K562 (cell line): ENCODE measurements around the gene AKAP12. TPM values are rescaled to one million over a fixed set of nuclear protein-coding genes. Genes with fewer than 3 reads are reported as not detected.

Source experiments
- ARID1B ChIP-seq: fragments of 450-650 bp; IDR thresholded peaks from 2 replicates; pipeline ENCODE4 v1.6.1; 2016; ENCODE audit warnings: antibody characterized with exemption, mild to moderate bottlenecking, inconsistent platforms
- CCNT2 ChIP-seq: IDR thresholded peaks from 2 replicates; pipeline ENCODE4 v1.6.1; 2011; ENCODE audit warnings: borderline replicate concordance, low read depth, mild to moderate bottlenecking, moderate library complexity, mixed read lengths, low read length; ENCODE audit not compliant: insufficient read length; ENCODE audit errors: extremely low read depth
- ETV1 ChIP-seq: fragments of 450-650 bp; conservative IDR thresholded peaks from 2 replicates; pipeline ENCODE4 v1.6.1; 2016; ENCODE audit warnings: missing genetic modification characterization, control low read depth, low read depth, missing compliant biosample characterization
- ETV6 ChIP-seq, 3 experiments: fragments of 150-350 bp in 1 of 3; sonication (generic) in 1 of 3; formaldehyde crosslinking in 1 of 3; IDR thresholded peaks; 2 replicates each; pipeline versions ENCODE4 v1.6.1 to v1.8.0; 2014 to 2022; ENCODE audit warnings: borderline replicate concordance in 2 of 3, low read depth in 2 of 3, antibody characterized with exemption in 1 of 3, low read length in 1 of 3, mild to moderate bottlenecking in 1 of 3, missing genetic modification reagents in 1 of 3
- GTF2A2 ChIP-seq: IDR thresholded peaks from 2 replicates; pipeline ENCODE4 v1.6.1; 2016; ENCODE audit warnings: mild to moderate bottlenecking, missing genetic modification characterization, missing compliant biosample characterization
- KHSRP ChIP-seq: fragments of 450-650 bp; IDR thresholded peaks from 2 replicates; pipeline ENCODE4 v1.6.1; 2017
- RCOR1 ChIP-seq, 2 experiments: IDR thresholded peaks; 2 replicates each; pipeline ENCODE4 v1.6.1; 2012; ENCODE audit warnings: low read depth in 2 of 2, low read length in 2 of 2, borderline replicate concordance in 1 of 2, improper control_type of control experiment in 1 of 2
- ZNF384 ChIP-seq: IDR thresholded peaks from 2 replicates; pipeline ENCODE4 v1.6.1; 2012; ENCODE audit warnings: low read depth, low read length, improper control_type of control experiment
- ZZZ3 ChIP-seq: fragments of 450-650 bp; IDR thresholded peaks from 2 replicates; pipeline ENCODE4 v1.6.1; 2016; ENCODE audit warnings: antibody characterized with exemption, mild to moderate bottlenecking, moderate library complexity
- polyA plus RNA-seq, 8 experiments: library from polyadenylated mRNA; depleted of rRNA in 4 of 8; stranded (reverse) in 5 of 8; unstranded in 3 of 8; fragments of >200 nt; fragmentation: Nextera tagmentation in 2 of 8; fragmentation: Illumina TruSeq in 1 of 8; extraction: Ambion mirVana in 2 of 8; extraction: Trizol in 1 of 8; gene quantifications; 2 replicates each; pipeline versions ENCODE4 v1.2.1 to v1.2.3, GENCODE V29; 2011 to 2014; ENCODE audit warnings: inconsistent platforms in 1 of 8, missing spikeins in 1 of 8
- total RNA-seq, 7 experiments: library from RNA; depleted of rRNA in 6 of 7; stranded (reverse); fragments of >200 nt in 6 of 7; fragmentation: Illumina TruSeq in 2 of 7; extraction: Trizol in 2 of 7; gene quantifications; 2 replicates each; pipeline versions ENCODE4 v1.2.1 to v1.2.3, GENCODE V29; 2011 to 2021; ENCODE audit warnings: low replicate concordance in 1 of 7
- TF ChIP-seq, protein P1 (sequence below): fragments of 250-450 bp; sonication (Bioruptor Pico); IDR thresholded peaks from 2 replicates; pipeline ENCODE4 v1.5.0; 2021; ENCODE audit warnings: mild to moderate bottlenecking, moderate library complexity

AKAP12 gene
- total and polyA plus RNA-seq, 9 of the 15 experiments (the other 6 are each of a cell fraction or from before 2014, with no cell fraction given), result 0.08 to 2.0 (median 0.62) TPM

DNA sequence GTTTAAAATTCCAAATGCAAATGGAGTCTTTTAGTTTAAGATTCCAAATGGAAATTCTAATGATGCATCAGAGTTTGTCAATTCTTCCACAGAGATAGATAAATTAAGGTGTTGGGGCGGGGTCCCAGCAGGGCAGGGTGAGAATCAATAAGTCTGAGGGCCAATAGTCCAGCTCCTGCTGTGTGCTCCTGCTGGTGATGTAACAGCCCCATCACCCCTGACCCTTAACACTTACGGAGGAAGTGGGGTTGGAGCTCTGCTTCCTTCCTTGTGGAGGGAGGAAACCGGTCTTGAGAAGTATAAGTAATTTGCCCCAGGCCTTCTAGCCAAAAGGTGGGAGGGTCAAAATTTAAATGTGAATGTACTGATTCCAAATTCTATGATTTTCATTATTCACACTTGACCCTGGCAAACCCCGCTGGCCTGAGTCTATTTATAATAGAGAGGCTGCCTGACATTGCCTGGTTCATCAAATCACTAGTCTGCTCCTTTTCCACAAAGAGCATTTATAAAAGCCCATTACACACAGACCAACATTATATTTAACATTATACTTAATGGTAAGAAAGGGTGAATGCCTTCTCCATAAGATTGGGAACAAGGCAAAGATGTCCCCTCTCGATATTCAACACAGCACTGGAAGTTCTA lies 134.4 kb downstream of the AKAP12 start (continued):
- TF ChIP-seq ETV6 (IDR thresholded peaks at IDR 0.05; ENCODE audit: borderline replicate concordance in 1 of 2, low read depth in 2 of 2, low read length in 1 of 2) (peak; percentile 56 to 68; a peak in 1 of 4 replicates), ETV6 (CRISPR knock-in tag; IDR thresholded peaks at IDR 0.05; ENCODE audit: borderline replicate concordance) (no peak), ETV1 (tag) (peak; percentile 33; the same call in 1 of the 2 replicates), CCNT2 (no peak), GTF2A2 (no peak), ZNF384 (no peak), RCOR1 (IDR thresholded peaks at IDR 0.05; ENCODE audit: borderline replicate concordance in 1 of 2, low read depth in 2 of 2, low read length in 2 of 2) (peak in 1 of 2 experiments; percentile 34; a peak in 1 of 4 replicates), ARID1B (no peak), KHSRP (no peak), ZZZ3 (no peak)
- TF ChIP-seq, protein P1, sequence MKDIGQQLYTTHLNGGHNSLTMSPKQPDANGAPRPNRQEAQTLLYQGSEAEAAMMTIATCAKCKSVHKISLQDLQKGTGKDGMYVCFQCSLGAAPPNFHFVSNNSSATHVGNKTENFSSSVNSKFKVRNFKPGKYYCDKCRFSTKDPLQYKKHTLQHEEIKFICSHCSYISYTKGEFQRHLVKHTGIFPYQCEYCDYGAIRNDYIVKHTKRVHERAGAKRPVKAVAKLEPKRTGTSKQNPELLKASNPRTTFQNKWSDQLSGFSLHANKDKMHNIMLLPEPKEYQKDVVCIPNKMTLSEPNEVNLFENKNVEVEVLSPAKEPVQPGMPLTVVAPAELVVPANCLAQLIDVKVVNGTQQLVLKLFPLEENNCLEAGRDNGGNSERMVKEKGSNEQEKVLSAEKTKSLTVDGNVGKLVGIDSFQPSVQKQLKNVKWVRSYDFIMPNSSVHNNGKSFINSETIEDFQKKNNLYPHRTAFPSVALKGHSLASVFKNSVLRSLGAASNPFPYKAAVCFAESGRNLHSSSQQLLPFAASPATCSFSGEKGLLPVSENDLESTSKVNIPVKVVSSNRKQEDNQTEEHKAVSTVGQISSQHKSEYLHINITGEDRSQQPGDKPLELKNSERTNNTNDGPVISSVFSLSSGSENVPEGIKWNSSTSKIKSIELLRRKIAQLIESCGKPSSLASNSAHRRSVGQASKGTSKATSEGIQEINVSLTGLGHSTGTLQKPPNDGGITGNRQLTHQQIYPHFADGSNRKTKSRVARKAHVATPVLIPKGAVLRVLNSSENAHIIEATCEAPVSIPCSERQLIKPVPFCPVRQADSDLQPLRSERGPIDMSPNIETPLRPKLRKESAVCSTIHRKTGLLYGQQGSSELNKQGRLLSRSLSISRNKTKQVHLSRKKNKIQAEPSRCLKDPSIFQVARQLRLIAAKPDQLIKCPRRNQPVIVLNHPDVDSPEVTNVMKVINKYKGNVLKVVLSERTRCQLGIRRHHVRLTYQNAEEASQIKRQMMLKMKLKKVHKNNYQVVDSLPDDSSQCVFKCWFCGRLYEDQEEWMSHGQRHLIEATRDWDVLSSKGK, result no peak
